Keratinocyte (primary cell): Measurements from ENCODE around the gene IRF4.

Experiments
- EZH2 ChIP-seq: IDR thresholded peaks from one replicate; pipeline ENCODE4 v1.6.1; 2012; ENCODE audit warnings: inconsistent platforms, mild to moderate bottlenecking, low read length, moderate library complexity
- TF ChIP-seq, protein P1 (sequence below), 3 experiments: IDR thresholded peaks in 1 of 3; conservative IDR thresholded peaks in 1 of 3; optimal IDR thresholded peaks in 1 of 3; 2 replicates in 2 of 3; 3 replicates in 1 of 3; pipeline versions ENCODE3 to v1.5.1; 2011; ENCODE audit warnings: low read length in 3 of 3, mild to moderate bottlenecking in 3 of 3, moderate library complexity in 2 of 3, control low read depth in 1 of 3, inconsistent platforms in 1 of 3; ENCODE audit not compliant: insufficient read depth in 2 of 3; ENCODE audit errors: extremely low read depth in 1 of 3

DNA sequence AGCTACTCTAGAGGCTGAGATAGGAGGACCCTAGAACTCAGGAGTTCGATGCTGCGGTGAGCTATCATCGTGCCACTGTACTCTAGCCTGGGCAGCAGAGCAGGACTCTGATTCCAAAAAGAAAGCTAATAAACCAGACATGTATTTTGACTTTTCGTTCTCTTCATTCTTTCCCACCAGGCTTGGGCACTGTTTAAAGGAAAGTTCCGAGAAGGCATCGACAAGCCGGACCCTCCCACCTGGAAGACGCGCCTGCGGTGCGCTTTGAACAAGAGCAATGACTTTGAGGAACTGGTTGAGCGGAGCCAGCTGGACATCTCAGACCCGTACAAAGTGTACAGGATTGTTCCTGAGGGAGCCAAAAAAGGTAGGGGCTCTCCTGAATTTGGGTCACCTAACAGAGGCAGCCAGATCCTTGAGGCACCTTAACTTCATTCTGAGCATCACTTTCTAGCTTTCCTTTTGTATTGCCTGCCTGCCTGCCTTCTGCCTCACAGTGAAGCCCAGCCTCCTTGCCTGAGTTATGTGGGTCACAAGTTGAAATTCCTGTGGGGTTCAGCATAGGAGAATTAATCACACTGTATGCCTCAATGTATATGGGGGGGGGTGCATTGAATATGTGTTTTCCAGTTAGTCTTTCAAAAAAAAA lies 3.2 kb downstream of the IRF4 start:
- TF ChIP-seq, protein P1, sequence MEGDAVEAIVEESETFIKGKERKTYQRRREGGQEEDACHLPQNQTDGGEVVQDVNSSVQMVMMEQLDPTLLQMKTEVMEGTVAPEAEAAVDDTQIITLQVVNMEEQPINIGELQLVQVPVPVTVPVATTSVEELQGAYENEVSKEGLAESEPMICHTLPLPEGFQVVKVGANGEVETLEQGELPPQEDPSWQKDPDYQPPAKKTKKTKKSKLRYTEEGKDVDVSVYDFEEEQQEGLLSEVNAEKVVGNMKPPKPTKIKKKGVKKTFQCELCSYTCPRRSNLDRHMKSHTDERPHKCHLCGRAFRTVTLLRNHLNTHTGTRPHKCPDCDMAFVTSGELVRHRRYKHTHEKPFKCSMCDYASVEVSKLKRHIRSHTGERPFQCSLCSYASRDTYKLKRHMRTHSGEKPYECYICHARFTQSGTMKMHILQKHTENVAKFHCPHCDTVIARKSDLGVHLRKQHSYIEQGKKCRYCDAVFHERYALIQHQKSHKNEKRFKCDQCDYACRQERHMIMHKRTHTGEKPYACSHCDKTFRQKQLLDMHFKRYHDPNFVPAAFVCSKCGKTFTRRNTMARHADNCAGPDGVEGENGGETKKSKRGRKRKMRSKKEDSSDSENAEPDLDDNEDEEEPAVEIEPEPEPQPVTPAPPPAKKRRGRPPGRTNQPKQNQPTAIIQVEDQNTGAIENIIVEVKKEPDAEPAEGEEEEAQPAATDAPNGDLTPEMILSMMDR (optimal IDR thresholded peaks at IDR 0.05 in 1 of 3, IDR thresholded peaks at IDR 0.05 in 1 of 3, conservative IDR thresholded peaks at IDR 0.05 in 1 of 3; ENCODE audit: extremely low read depth in 1 of 3, insufficient read depth in 2 of 3, low read length in 3 of 3) = no peak
- no peak for TF ChIP-seq EZH2
